Measurements from ENCODE around the gene NPNT. TPM values are rescaled to one million over a fixed set of nuclear protein-coding genes. Genes with fewer than 3 reads are reported as not detected.

NPNT gene
- total RNA-seq, 8 experiments from 2014 or later, result 0.24 to 5.7 (median 0.54) TPM

- H3K4me1 ChIP-seq (replicated peaks in 1 of 2), result no peaks in the 10 kb centered on the region
- in situ Hi-C loops (cut with MboI; ENCODE audit: low pct_unique_long_range_greater_than_20kb in 2 of 9, low sequenced_read_pairs in 9 of 9, unreplicated experiment in 9 of 9), result no loop called here
- no peak overlapping the region for H3K4me3 ChIP-seq
- no peak overlapping the region for H3K27ac ChIP-seq
- ATAC-seq (replicated peaks in 6 of 8), result peak in 3 of 8 experiments; percentile 38 to 62 (median 57)
- 67 to 100% (median 92%) methylated on average over 1 to 3 of the region's 3 CpGs; no CpG with 5 or more reads in 1 of the 10 experiments for WGBS, 10 experiments
Measured at GRCh38 chr4:105963461-105964400, 68.5 kb downstream of the NPNT start.

GRCh38 chr4:105965183-105965800 is 70.0 kb downstream of the NPNT start:
- Histone ChIP-seq H3K27ac (no peak overlapping the region), H3K4me3 (no peak overlapping the region), H3K4me1 (replicated peaks in 1 of 2) (no peaks in the 10 kb centered on the region)
- ATAC-seq (replicated peaks in 6 of 8), result no peak
- in situ Hi-C loops (cut with MboI; ENCODE audit: low pct_unique_long_range_greater_than_20kb in 2 of 9, low sequenced_read_pairs in 9 of 9, unreplicated experiment in 9 of 9), result no loop called here
- WGBS, 10 experiments, result 53 to 100% (median 89%) methylated on average over 2 to 5 of the region's 6 CpGs; no CpG with 5 or more reads in 1 of the 10 experiments

- H3K4me3 ChIP-seq, result no peak overlapping the region
- in situ Hi-C loops (cut with MboI; ENCODE audit: low pct_unique_long_range_greater_than_20kb in 2 of 9, low sequenced_read_pairs in 9 of 9, unreplicated experiment in 9 of 9), result no loop called here
- H3K27ac ChIP-seq, result no peak overlapping the region
- H3K4me1 ChIP-seq (replicated peaks in 1 of 2), result no peaks in the 10 kb centered on the region
- ATAC-seq (replicated peaks in 6 of 8), result peak in 3 of 8 experiments; percentile 94 to 96 (median 95)
Measured at GRCh38 chr4:105966051-105966450, 70.8 kb downstream of the NPNT start.

GRCh38 chr4:105967058-105967658 is 71.9 kb downstream of the NPNT start:
- Histone ChIP-seq H3K27ac (no peak overlapping the region), H3K4me3 (no peak overlapping the region), H3K4me1 (replicated peaks in 1 of 2) (no peaks in the 10 kb centered on the region)
- no peak for ATAC-seq (replicated peaks in 6 of 8)
- WGBS, 10 experiments, result 20 to 84% (median 68%) methylated on average over 1 to 9 of the region's 10 CpGs; no CpG with 5 or more reads in 3 of the 10 experiments
- in situ Hi-C loops (cut with MboI; ENCODE audit: low pct_unique_long_range_greater_than_20kb in 2 of 9, low sequenced_read_pairs in 9 of 9, unreplicated experiment in 9 of 9), result no loop called here

GRCh38 chr4:105969575-105969974 is 74.3 kb downstream of the NPNT start:
- 65 to 100% (median 94%) methylated on average over 1 to 2 of the region's 2 CpGs; no CpG with 5 or more reads in 1 of the 10 experiments for WGBS, 10 experiments
- in situ Hi-C loops (cut with MboI; ENCODE audit: low pct_unique_long_range_greater_than_20kb in 2 of 9, low sequenced_read_pairs in 9 of 9, unreplicated experiment in 9 of 9), result no loop called here
- H3K4me1 ChIP-seq (replicated peaks in 1 of 2), result no peaks in the 10 kb centered on the region
- no peak for ATAC-seq (replicated peaks in 6 of 8)
- no peak overlapping the region for H3K4me3 ChIP-seq
- no peak overlapping the region for H3K27ac ChIP-seq

- in situ Hi-C loops (cut with MboI; ENCODE audit: low pct_unique_long_range_greater_than_20kb in 2 of 9, low sequenced_read_pairs in 9 of 9, unreplicated experiment in 9 of 9), result no loop called here
- Histone ChIP-seq H3K4me1 (replicated peaks in 1 of 2) (no peaks in the 10 kb centered on the region), H3K27ac (no peak overlapping the region), H3K4me3 (no peak overlapping the region)
- no peak for ATAC-seq (replicated peaks in 6 of 8)
- 25 to 100% (median 80%) methylated on average over 1 of the region's 1 CpG; no CpG with 5 or more reads in 4 of the 10 experiments for WGBS, 10 experiments
Measured at GRCh38 chr4:105970371-105970770, 75.1 kb downstream of the NPNT start.

- in situ Hi-C loops (cut with MboI; ENCODE audit: low pct_unique_long_range_greater_than_20kb in 2 of 9, low sequenced_read_pairs in 9 of 9, unreplicated experiment in 9 of 9), result no loop called here
- Histone ChIP-seq H3K27ac (no peak overlapping the region), H3K4me3 (no peak overlapping the region), H3K4me1 (replicated peaks in 1 of 2) (no peaks in the 10 kb centered on the region)
- 0 to 89% (median 74%) methylated on average over 1 to 4 of the region's 4 CpGs for whole genome bisulfite sequencing, 10 experiments
- no peak for ATAC-seq (replicated peaks in 6 of 8)
Measured at GRCh38 chr4:105971036-105971435, 75.8 kb downstream of the NPNT start.

GRCh38 chr4:105972946-105973621 is 77.8 kb downstream of the NPNT start:
- ATAC-seq (replicated peaks in 6 of 8), result no peak
- WGBS, 10 experiments, result 37 to 100% (median 50%) methylated on average over 2 to 5 of the region's 5 CpGs; no CpG with 5 or more reads in 1 of the 10 experiments
- Histone ChIP-seq H3K27ac (no peak overlapping the region), H3K4me1 (replicated peaks in 1 of 2) (no peaks in the 10 kb centered on the region), H3K4me3 (no peak overlapping the region)
- in situ Hi-C loops (cut with MboI; ENCODE audit: low pct_unique_long_range_greater_than_20kb in 2 of 9, low sequenced_read_pairs in 9 of 9, unreplicated experiment in 9 of 9), result no loop called here

- in situ Hi-C loops (cut with MboI; ENCODE audit: low pct_unique_long_range_greater_than_20kb in 2 of 9, low sequenced_read_pairs in 9 of 9, unreplicated experiment in 9 of 9), result no loop called here
- Histone ChIP-seq H3K4me3 (no peak overlapping the region), H3K4me1 (replicated peaks in 1 of 2) (no peaks in the 10 kb centered on the region), H3K27ac (no peak overlapping the region)
- WGBS, 10 experiments, result 47 to 100% (median 86%) methylated on average over 1 to 3 of the region's 3 CpGs
- ATAC-seq (replicated peaks in 6 of 8), result no peak
Measured at GRCh38 chr4:105976915-105977314, 81.6 kb downstream of the NPNT start.

- in situ Hi-C loops (cut with MboI; ENCODE audit: low pct_unique_long_range_greater_than_20kb in 2 of 9, low sequenced_read_pairs in 9 of 9, unreplicated experiment in 9 of 9), result no loop called here
- 0 to 80% (median 53%) methylated on average over 1 to 2 of the region's 2 CpGs for WGBS, 10 experiments
- H3K4me3 ChIP-seq, result no peak overlapping the region
- no peak overlapping the region for H3K27ac ChIP-seq
- H3K4me1 ChIP-seq (replicated peaks in 1 of 2), result no peaks in the 10 kb centered on the region
- peak in 1 of 8 experiments; percentile 77 for ATAC-seq (replicated peaks in 6 of 8)
Measured at GRCh38 chr4:105978684-105979296, 83.5 kb downstream of the NPNT start.

GRCh38 chr4:105979506-105979905 is 84.2 kb downstream of the NPNT start:
- ATAC-seq (replicated peaks in 6 of 8), result no peak
- in situ Hi-C loops (cut with MboI; ENCODE audit: low pct_unique_long_range_greater_than_20kb in 2 of 9, low sequenced_read_pairs in 9 of 9, unreplicated experiment in 9 of 9), result no loop called here
- Histone ChIP-seq H3K4me3 (no peak overlapping the region), H3K4me1 (replicated peaks in 1 of 2) (no peaks in the 10 kb centered on the region), H3K27ac (no peak overlapping the region)
- 20 to 100% (median 94%) methylated on average over 1 to 3 of the region's 3 CpGs; no CpG with 5 or more reads in 1 of the 10 experiments for WGBS, 10 experiments

GRCh38 chr4:105988671-105989070 is 93.4 kb downstream of the NPNT start:
- 0 to 57% (median 50%) methylated on average over 1 to 2 of the region's 2 CpGs; no CpG with 5 or more reads in 4 of the 10 experiments for WGBS, 10 experiments
- H3K27ac ChIP-seq, result no peak overlapping the region
- in situ Hi-C loops (cut with MboI; ENCODE audit: low pct_unique_long_range_greater_than_20kb in 2 of 9, low sequenced_read_pairs in 9 of 9, unreplicated experiment in 9 of 9), result no loop called here
- no peak overlapping the region for H3K4me3 ChIP-seq
- no peak for ATAC-seq (replicated peaks in 6 of 8)
- H3K4me1 ChIP-seq (replicated peaks in 1 of 2), result no peaks in the 10 kb centered on the region

Measured in motor neuron (in vitro differentiated cells).